Transverse colon (tissue), 4 donors: ENCODE results near the gene PLEKHO2. TPM values are rescaled to one million over a fixed set of nuclear protein-coding genes. Genes with fewer than 3 reads are reported as not detected.
A peak's percentile ranks its signal among the peaks of the same experiment; 100 is the strongest.

Experiments used
- DNase-seq: peaks from one replicate; pipeline ENCODE4 v3.0.0-alpha.2; 2019
- H3K27ac ChIP-seq, 4 donors: fragments of 200-600 bp; sonication (generic); 2 replicates each; pipeline ENCODE4 v1.5.1; 2016 to 2018; ENCODE audit warnings: inconsistent platforms in 4 of 4
- H3K27me3 ChIP-seq: fragments of 200-600 bp; sonication (generic); 2 replicates; pipeline ENCODE4 v1.5.1; 2017; ENCODE audit warnings: inconsistent platforms
- H3K36me3 ChIP-seq, 4 donors: fragments of 200-600 bp; sonication (generic); 2 replicates each; pipeline ENCODE4 v1.5.1; 2017 to 2019; ENCODE audit warnings: inconsistent platforms in 4 of 4
- H3K4me1 ChIP-seq, 4 donors: fragments of 200-600 bp; sonication (generic); 2 replicates each; pipeline ENCODE4 v1.5.1; 2017 to 2020; ENCODE audit warnings: inconsistent platforms in 4 of 4
- H3K4me3 ChIP-seq, 4 donors: fragments of 200-600 bp; sonication (generic); 1 replicate in 1 of 4; 2 replicates in 3 of 4; pipeline versions ENCODE4 v1.5.1 to v1.6.1; 2017 to 2019; ENCODE audit warnings: inconsistent platforms in 4 of 4
- H3K9me3 ChIP-seq, 2 donors: fragments of 200-600 bp; sonication (generic); 2 replicates each; pipeline ENCODE4 v1.5.1; 2017 to 2019; ENCODE audit warnings: inconsistent platforms in 2 of 2
- EP300 ChIP-seq: sonication (generic); formaldehyde crosslinking; IDR thresholded peaks from one replicate; pipeline ENCODE4 v1.6.1; 2017; ENCODE audit warnings: antibody characterized with exemption, low read depth
- POLR2A ChIP-seq: fragments of 450-650 bp; IDR thresholded peaks from one replicate; pipeline ENCODE4 v1.6.1; 2016; ENCODE audit warnings: antibody characterized with exemption, mild to moderate bottlenecking, moderate library complexity
- POLR2AphosphoS5 ChIP-seq, 3 donors: sonication (generic); formaldehyde crosslinking; IDR thresholded peaks; one replicate each; pipeline ENCODE4 v1.6.1; 2016; ENCODE audit warnings: antibody characterized with exemption in 3 of 3
- WGBS, 2 donors: methylation state at CpG; one replicate each; pipeline ENCODE4 v1.1.5; 2018; ENCODE audit warnings: low coverage in 1 of 2; 5-methylcytosine and 5-hydroxymethylcytosine counted together
- in situ Hi-C, 4 donors: fragments of 200-750 bp; cut with MboI; loops; one replicate each; pipeline versions ENCODE4 v1.15.0 to v1.15.1; 2017; ENCODE audit warnings: low sequenced_read_pairs in 3 of 4, low pct_ligation_motif_present in 1 of 4, low pct_unique_long_range_greater_than_20kb in 1 of 4
- intact Hi-C: fragments of 100-400 bp; cut with DNase I; formaldehyde crosslinking; loops from one replicate; pipeline ENCODE4 v1.15.1; 2023; ENCODE audit warnings: low total_unique reads
- total RNA-seq, 4 donors: library from RNA; depleted of rRNA; stranded (reverse); fragments of >200 nt; gene quantifications; one replicate each; pipeline ENCODE4 v1.1.0, GENCODE V29; 2016
- TF ChIP-seq, protein P1 (sequence below), 5 experiments: fragments of 200-600 bp in 3 of 5; fragments of 450-650 bp in 2 of 5; sonication (generic) in 3 of 5; IDR thresholded peaks; 1 replicate in 2 of 5; 2 replicates in 3 of 5; pipeline ENCODE4 v1.5.1; 2016 to 2017; ENCODE audit warnings: antibody characterized with exemption in 5 of 5, inconsistent platforms in 3 of 5, mild to moderate bottlenecking in 2 of 5, moderate library complexity in 1 of 5

Gene PLEKHO2
- total RNA-seq, 4 donors from 2014 or later: 4.6 to 12.3 (median 9.8) TPM

- H3K4me1 ChIP-seq: peaks cover 8 to 58% (median 15%) of the 10 kb centered on the region in 4 donors
- H3K27me3 ChIP-seq: no peaks in the 10 kb centered on the region
- no peak overlapping the region for H3K4me3 ChIP-seq
- 72% methylated on average over 6 of the region's 6 CpGs; no CpG with 5 or more reads in 1 of the 2 donors for WGBS, 2 donors
- DNase-seq: no peak
- intact Hi-C loops (no loop called here), in situ Hi-C loops (loop anchor here in 1 of 4 donors (10.0 kb wide), 1 partner anchor 52 kb away; the partner anchor contains the start of gene PLEKHO2)
- H3K9me3 ChIP-seq: peaks cover 0 to 9% of the 10 kb centered on the region in 2 donors
- TF ChIP-seq, protein P1, sequence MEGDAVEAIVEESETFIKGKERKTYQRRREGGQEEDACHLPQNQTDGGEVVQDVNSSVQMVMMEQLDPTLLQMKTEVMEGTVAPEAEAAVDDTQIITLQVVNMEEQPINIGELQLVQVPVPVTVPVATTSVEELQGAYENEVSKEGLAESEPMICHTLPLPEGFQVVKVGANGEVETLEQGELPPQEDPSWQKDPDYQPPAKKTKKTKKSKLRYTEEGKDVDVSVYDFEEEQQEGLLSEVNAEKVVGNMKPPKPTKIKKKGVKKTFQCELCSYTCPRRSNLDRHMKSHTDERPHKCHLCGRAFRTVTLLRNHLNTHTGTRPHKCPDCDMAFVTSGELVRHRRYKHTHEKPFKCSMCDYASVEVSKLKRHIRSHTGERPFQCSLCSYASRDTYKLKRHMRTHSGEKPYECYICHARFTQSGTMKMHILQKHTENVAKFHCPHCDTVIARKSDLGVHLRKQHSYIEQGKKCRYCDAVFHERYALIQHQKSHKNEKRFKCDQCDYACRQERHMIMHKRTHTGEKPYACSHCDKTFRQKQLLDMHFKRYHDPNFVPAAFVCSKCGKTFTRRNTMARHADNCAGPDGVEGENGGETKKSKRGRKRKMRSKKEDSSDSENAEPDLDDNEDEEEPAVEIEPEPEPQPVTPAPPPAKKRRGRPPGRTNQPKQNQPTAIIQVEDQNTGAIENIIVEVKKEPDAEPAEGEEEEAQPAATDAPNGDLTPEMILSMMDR (IDR thresholded peaks at IDR 0.05): no peak
- H3K27ac ChIP-seq: peak overlapping the region; percentile 79 to 90 (median 86)
- H3K36me3 ChIP-seq: no peaks in the 10 kb centered on the region
Observed at GRCh38 chr15:64896371-64897069, 54.8 kb downstream of the PLEKHO2 start.

DNA sequence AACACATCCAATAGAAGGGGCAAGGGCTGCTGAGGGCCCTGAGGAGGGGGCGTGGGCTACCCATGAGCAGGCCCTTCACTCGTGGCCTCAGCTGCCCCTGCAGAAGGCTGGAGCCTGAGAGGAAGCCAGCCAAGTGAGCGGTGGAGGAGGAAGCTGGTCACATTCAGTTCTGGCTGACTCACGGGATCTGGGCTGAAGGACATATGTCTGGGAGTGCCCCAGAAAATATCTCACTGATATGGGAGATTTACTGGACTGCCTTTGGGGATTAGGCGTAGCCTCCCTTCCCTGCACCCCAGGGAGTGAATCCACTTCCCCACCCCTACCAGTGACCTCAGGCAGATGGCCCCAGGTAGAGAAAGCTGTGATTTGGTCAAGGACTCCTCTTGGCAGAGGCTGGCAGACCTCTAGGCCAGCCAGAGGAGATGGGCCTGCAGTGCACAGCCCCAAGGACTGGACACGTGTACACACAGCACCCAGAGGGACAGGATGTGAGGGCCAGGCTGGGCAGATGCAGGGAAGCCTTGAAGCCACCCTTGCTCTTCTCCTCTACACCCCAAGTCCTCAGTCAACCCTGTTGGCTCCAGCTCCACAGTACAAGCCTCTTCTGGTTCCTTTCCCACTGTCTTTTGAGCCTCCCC is 55.8 kb downstream of the PLEKHO2 start:
- intact Hi-C loops: no loop called here
- 68% methylated on average over 6 of the region's 6 CpGs; no CpG with 5 or more reads in 1 of the 2 donors for WGBS, 2 donors
- no peak overlapping the region for H3K4me3 ChIP-seq
- no peaks in the 10 kb centered on the region for H3K27me3 ChIP-seq
- in situ Hi-C loops: loop anchor here in 1 of 4 donors (10.0 kb wide), 1 partner anchor 53 kb away; the partner anchor contains the start of gene PLEKHO2
- peak; percentile 57 for DNase-seq
- no peaks in the 10 kb centered on the region for H3K36me3 ChIP-seq
- peaks cover 8 to 53% (median 15%) of the 10 kb centered on the region in 4 donors for H3K4me1 ChIP-seq
- TF ChIP-seq, protein P1 (IDR thresholded peaks at IDR 0.05): no peak
- TF ChIP-seq POLR2A (no peak), POLR2AphosphoS5 (IDR thresholded peaks at IDR 0.05) (no peak), EP300 (no peak)
- peaks cover 0 to 9% of the 10 kb centered on the region in 2 donors for H3K9me3 ChIP-seq
- H3K27ac ChIP-seq: peak overlapping the region; percentile 79 to 90 (median 86)

- H3K27ac ChIP-seq: peak overlapping the region; percentile 79 to 90 (median 86)
- peaks cover 0 to 9% of the 10 kb centered on the region in 2 donors for H3K9me3 ChIP-seq
- in situ Hi-C loops: loop anchor here in 1 of 4 donors (10.0 kb wide), 1 partner anchor 54 kb away; the partner anchor contains the start of gene PLEKHO2
- WGBS, 2 donors: 78 to 83% methylated on average over 2 to 4 of the region's 4 CpGs
- intact Hi-C loops: no loop called here
- peaks cover 8 to 44% (median 15%) of the 10 kb centered on the region in 4 donors for H3K4me1 ChIP-seq
- no peak for TF ChIP-seq POLR2A
- TF ChIP-seq POLR2AphosphoS5 (IDR thresholded peaks at IDR 0.05): no peak
- TF ChIP-seq EP300: no peak
- TF ChIP-seq, protein P1 (IDR thresholded peaks at IDR 0.05): no peak
- DNase-seq: no peak
- H3K36me3 ChIP-seq: no peaks in the 10 kb centered on the region
- no peak overlapping the region for H3K4me3 ChIP-seq
- no peaks in the 10 kb centered on the region for H3K27me3 ChIP-seq
Observed at GRCh38 chr15:64898406-64898805, 56.7 kb downstream of the PLEKHO2 start.

DNA sequence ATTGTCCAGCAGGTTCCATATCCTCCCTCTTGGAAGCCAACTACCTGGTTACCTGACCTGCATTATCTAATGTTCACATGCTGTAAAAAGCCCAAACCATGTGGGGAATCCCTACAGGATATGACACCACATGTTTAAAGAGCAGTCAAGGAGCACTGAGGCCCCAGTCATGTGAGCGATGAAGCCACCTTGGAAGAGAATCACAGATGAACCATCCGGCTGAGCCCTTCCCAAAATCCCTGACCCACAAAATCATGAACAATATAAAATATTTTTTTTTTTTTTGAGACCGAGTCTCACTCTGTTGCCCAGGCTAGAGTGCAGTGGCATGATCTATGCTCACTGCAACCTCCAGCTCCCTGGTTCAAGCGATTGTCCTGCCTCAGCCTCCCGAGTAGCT is 59.4 kb downstream of the PLEKHO2 start:
- in situ Hi-C loops: loop anchor here in 3 of 4 donors (10.0 to 25.0 kb wide), 3 partner anchors 66 to 166 kb away; no protein-coding TSS in a partner anchor
- H3K9me3 ChIP-seq: peaks cover 0 to 9% of the 10 kb centered on the region in 2 donors
- DNase-seq: no peak
- intact Hi-C loops: no loop called here
- 100% methylated on average over 3 to 5 of the region's 5 CpGs for WGBS, 2 donors
- no peak overlapping the region for H3K27ac ChIP-seq
- no peak overlapping the region for H3K4me3 ChIP-seq
- H3K36me3 ChIP-seq: no peaks in the 10 kb centered on the region
- H3K27me3 ChIP-seq: no peaks in the 10 kb centered on the region
- peaks cover 0 to 27% (median under 1%) of the 10 kb centered on the region in 4 donors for H3K4me1 ChIP-seq
- TF ChIP-seq EP300 (no peak), POLR2A (no peak), POLR2AphosphoS5 (IDR thresholded peaks at IDR 0.05) (no peak)
- TF ChIP-seq, protein P1 (IDR thresholded peaks at IDR 0.05): no peak
